DND-41 (cell line): ENCODE data around the gene CPSF4.

Experiments
- EZH2 ChIP-seq: IDR thresholded peaks from 3 replicates; pipeline ENCODE4 v1.6.1; 2012; ENCODE audit warnings: borderline replicate concordance, low read depth, mild to moderate bottlenecking, moderate library complexity, low read length, inconsistent platforms; ENCODE audit not compliant: severe bottlenecking
- TF ChIP-seq, protein P1 (sequence below): IDR thresholded peaks from 2 replicates; pipeline ENCODE4 v1.5.1; 2012; ENCODE audit warnings: borderline replicate concordance, low read length, moderate library complexity, mild to moderate bottlenecking; ENCODE audit not compliant: poor library complexity, severe bottlenecking; ENCODE audit errors: extremely low read depth

DNA sequence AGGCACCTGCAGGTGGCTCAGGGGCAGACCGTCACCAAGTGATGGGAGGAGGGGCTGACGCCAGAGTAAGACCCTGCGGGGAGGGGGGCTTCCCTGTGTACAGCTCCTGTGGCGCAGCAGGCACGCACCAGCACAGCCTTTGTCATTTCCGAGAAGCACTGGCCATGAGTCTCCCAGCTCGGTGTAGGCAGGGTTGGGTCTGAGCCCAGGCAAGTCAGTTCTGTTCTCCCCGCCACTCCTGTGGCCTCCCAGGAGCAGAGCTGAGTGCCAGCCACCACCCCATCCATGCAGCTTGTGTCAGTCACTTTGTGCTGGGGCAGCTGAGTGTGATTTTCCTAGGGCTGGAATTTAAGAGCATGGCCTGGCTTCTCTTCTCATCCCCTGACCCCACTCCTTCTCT, 13.2 kb downstream of the CPSF4 start:
- TF ChIP-seq, protein P1, sequence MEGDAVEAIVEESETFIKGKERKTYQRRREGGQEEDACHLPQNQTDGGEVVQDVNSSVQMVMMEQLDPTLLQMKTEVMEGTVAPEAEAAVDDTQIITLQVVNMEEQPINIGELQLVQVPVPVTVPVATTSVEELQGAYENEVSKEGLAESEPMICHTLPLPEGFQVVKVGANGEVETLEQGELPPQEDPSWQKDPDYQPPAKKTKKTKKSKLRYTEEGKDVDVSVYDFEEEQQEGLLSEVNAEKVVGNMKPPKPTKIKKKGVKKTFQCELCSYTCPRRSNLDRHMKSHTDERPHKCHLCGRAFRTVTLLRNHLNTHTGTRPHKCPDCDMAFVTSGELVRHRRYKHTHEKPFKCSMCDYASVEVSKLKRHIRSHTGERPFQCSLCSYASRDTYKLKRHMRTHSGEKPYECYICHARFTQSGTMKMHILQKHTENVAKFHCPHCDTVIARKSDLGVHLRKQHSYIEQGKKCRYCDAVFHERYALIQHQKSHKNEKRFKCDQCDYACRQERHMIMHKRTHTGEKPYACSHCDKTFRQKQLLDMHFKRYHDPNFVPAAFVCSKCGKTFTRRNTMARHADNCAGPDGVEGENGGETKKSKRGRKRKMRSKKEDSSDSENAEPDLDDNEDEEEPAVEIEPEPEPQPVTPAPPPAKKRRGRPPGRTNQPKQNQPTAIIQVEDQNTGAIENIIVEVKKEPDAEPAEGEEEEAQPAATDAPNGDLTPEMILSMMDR: no peak
- no peak for TF ChIP-seq EZH2
